K562 (cell line): Measurements from ENCODE around the gene LCNL1. TPM values are rescaled to one million over a fixed set of nuclear protein-coding genes. Genes with fewer than 3 reads are reported as not detected.
A peak's percentile ranks its signal among the peaks of the same experiment; 100 is the strongest.

ENCODE experiments used
- CBX5 ChIP-seq: IDR thresholded peaks from 2 replicates; pipeline ENCODE4 v1.6.1; 2014; ENCODE audit warnings: low read depth, borderline replicate concordance
- CREB3L1 ChIP-seq: fragments of 450-650 bp; IDR thresholded peaks from 2 replicates; pipeline ENCODE4 v1.6.1; 2014; ENCODE audit warnings: low read depth, mild to moderate bottlenecking, moderate library complexity, borderline replicate concordance
- DLX4 ChIP-seq: fragments of 250-450 bp; sonication (Bioruptor Pico); IDR thresholded peaks from 2 replicates; pipeline ENCODE4 v1.6.1; 2021; ENCODE audit warnings: mild to moderate bottlenecking
- E2F3 ChIP-seq: fragments of 250-450 bp; sonication (Bioruptor Pico); IDR thresholded peaks from 2 replicates; pipeline ENCODE4 v1.4.0; 2020; ENCODE audit warnings: mild to moderate bottlenecking
- ELF2 ChIP-seq: fragments of 250-450 bp; sonication (Bioruptor Pico); IDR thresholded peaks from 2 replicates; pipeline ENCODE4 v1.5.0; 2021; ENCODE audit warnings: mild to moderate bottlenecking
- HDAC2 ChIP-seq: fragments of 450-650 bp; IDR thresholded peaks from 2 replicates; pipeline ENCODE4 v1.6.1; 2016; ENCODE audit warnings: mild to moderate bottlenecking
- HDAC8 ChIP-seq: fragments of 450-650 bp; IDR thresholded peaks from 2 replicates; pipeline ENCODE4 v1.6.1; 2016; ENCODE audit warnings: mild to moderate bottlenecking, missing genetic modification characterization, moderate library complexity, missing compliant biosample characterization
- ILF3 ChIP-seq: fragments of 450-650 bp; IDR thresholded peaks from 2 replicates; pipeline ENCODE4 v1.6.1; 2018; ENCODE audit warnings: antibody characterized with exemption, mild to moderate bottlenecking, moderate library complexity, borderline replicate concordance
- L3MBTL2 ChIP-seq: fragments of 450-650 bp; IDR thresholded peaks from 2 replicates; pipeline ENCODE4 v1.6.1; 2016; ENCODE audit warnings: mild to moderate bottlenecking, moderate library complexity
- LEF1 ChIP-seq: fragments of 450-650 bp; IDR thresholded peaks from 2 replicates; pipeline ENCODE4 v1.6.1; 2016; ENCODE audit warnings: mild to moderate bottlenecking
- NR2C1 ChIP-seq, 2 experiments: fragments of 450-650 bp; IDR thresholded peaks; 2 replicates each; pipeline ENCODE4 v1.6.1; 2017; ENCODE audit warnings: mild to moderate bottlenecking in 2 of 2, antibody characterized with exemption in 1 of 2, inconsistent platforms in 1 of 2, missing compliant biosample characterization in 1 of 2, missing genetic modification characterization in 1 of 2
- POLR2G ChIP-seq: fragments of 200-400 bp; formaldehyde crosslinking; IDR thresholded peaks from 2 replicates; pipeline ENCODE4 v1.6.1; 2017; ENCODE audit warnings: low read depth, mild to moderate bottlenecking, antibody characterized with exemption, low read length, moderate library complexity
- PRMT5 ChIP-seq: sonication (generic); formaldehyde crosslinking; IDR thresholded peaks from 2 replicates; pipeline ENCODE4 v1.5.0; 2020; ENCODE audit warnings: missing genetic modification reagents
- THAP7 ChIP-seq: fragments of 250-450 bp; sonication (Bioruptor Pico); IDR thresholded peaks from 2 replicates; pipeline ENCODE4 v1.5.0; 2021
- XRCC5 ChIP-seq: fragments of 200-400 bp; formaldehyde crosslinking; IDR thresholded peaks from 2 replicates; pipeline ENCODE4 v1.6.1; 2017; ENCODE audit warnings: low read depth, mild to moderate bottlenecking, low read length
- ZBED1 ChIP-seq: IDR thresholded peaks from 2 replicates; pipeline ENCODE4 v1.6.1; 2014
- ZBTB12 ChIP-seq: fragments of 250-450 bp; sonication (Bioruptor Pico); IDR thresholded peaks from 2 replicates; pipeline ENCODE4 v1.4.0; 2020
- ZFPM2 ChIP-seq: fragments of 250-450 bp; sonication (Bioruptor Pico); IDR thresholded peaks from 2 replicates; pipeline ENCODE4 v1.5.1; 2022; ENCODE audit warnings: mild to moderate bottlenecking
- ZNF444 ChIP-seq: fragments of 250-450 bp; sonication (Bioruptor Pico); IDR thresholded peaks from 2 replicates; pipeline ENCODE4 v1.4.0; 2020; ENCODE audit warnings: mild to moderate bottlenecking, moderate library complexity
- ZNF518B ChIP-seq: fragments of 250-450 bp; sonication (Bioruptor Pico); IDR thresholded peaks from 2 replicates; pipeline ENCODE4 v1.5.0; 2021; ENCODE audit warnings: mild to moderate bottlenecking, moderate library complexity
- polyA plus RNA-seq, 8 experiments: library from polyadenylated mRNA; depleted of rRNA in 4 of 8; stranded (reverse) in 5 of 8; unstranded in 3 of 8; fragments of >200 nt; fragmentation: Nextera tagmentation in 2 of 8; fragmentation: Illumina TruSeq in 1 of 8; extraction: Ambion mirVana in 2 of 8; extraction: Trizol in 1 of 8; gene quantifications; 2 replicates each; pipeline versions ENCODE4 v1.2.1 to v1.2.3, GENCODE V29; 2011 to 2014; ENCODE audit warnings: inconsistent platforms in 1 of 8, missing spikeins in 1 of 8
- total RNA-seq, 7 experiments: library from RNA; depleted of rRNA in 6 of 7; stranded (reverse); fragments of >200 nt in 6 of 7; fragmentation: Illumina TruSeq in 2 of 7; extraction: Trizol in 2 of 7; gene quantifications; 2 replicates each; pipeline versions ENCODE4 v1.2.1 to v1.2.3, GENCODE V29; 2011 to 2021; ENCODE audit warnings: low replicate concordance in 1 of 7

Gene LCNL1
- total and polyA plus RNA-seq, 9 of the 15 experiments (the other 6 are each of a cell fraction or from before 2014, with no cell fraction given) = 0.04 to 0.16 (median 0.04) TPM; not detected in 4

GRCh38 chr9:136949817-136950655 is 32.8 kb upstream of the LCNL1 start (continued):
- TF ChIP-seq ZNF518B (no peak), ZBED1 (no peak), CREB3L1 (no peak), THAP7 (CRISPR knock-in tag) (no peak), ZBTB12 (CRISPR knock-in tag) (no peak), POLR2G (peak; percentile 83), HDAC8 (tag) (no peak), ZFPM2 (CRISPR knock-in tag) (no peak), LEF1 (no peak), E2F3 (CRISPR knock-in tag) (no peak), XRCC5 (no peak), DLX4 (no peak), NR2C1 (IDR thresholded peaks at IDR 0.05) (no peak), NR2C1 (tag; IDR thresholded peaks at IDR 0.05) (no peak), L3MBTL2 (peak; percentile 79), CBX5 (0 out of 2 replicates have a peak, but pooled peaks have one; percentile 26), HDAC2 (no peak), PRMT5 (CRISPR knock-in tag) (no peak), ELF2 (no peak), ILF3 (no peak), ZNF444 (CRISPR knock-in tag) (no peak)
